Embryonic facial prominence (tissue), 1 donor: ENCODE measurements around the gene BRPF3.

Experiments used
- DNase-seq: peaks from one replicate; pipeline ENCODE4 v3.0.0-alpha.2; 2016; ENCODE audit errors: extremely low spot score

Gene BRPF3

GRCh38 chr6:36268478-36269275, 72.1 kb downstream of the BRPF3 start:
- DNase-seq: no peak

GRCh38 chr6:36269834-36270705, 73.5 kb downstream of the BRPF3 start, which contains the start of gene PNPLA1:
Gene PNPLA1, plus strand, starts transcription at chr6:36270060. Its CDS starts 400 bp downstream, at chr6:36270460.
- no peak for DNase-seq

- no peak for DNase-seq
Measured at GRCh38 chr6:36272234-36272633, 75.7 kb downstream of the BRPF3 start.

- no peak for DNase-seq
Measured at GRCh38 chr6:36273067-36273466, 76.5 kb downstream of the BRPF3 start.

- no peak for DNase-seq
Measured at GRCh38 chr6:36273802-36274514, 77.4 kb downstream of the BRPF3 start.

DNA sequence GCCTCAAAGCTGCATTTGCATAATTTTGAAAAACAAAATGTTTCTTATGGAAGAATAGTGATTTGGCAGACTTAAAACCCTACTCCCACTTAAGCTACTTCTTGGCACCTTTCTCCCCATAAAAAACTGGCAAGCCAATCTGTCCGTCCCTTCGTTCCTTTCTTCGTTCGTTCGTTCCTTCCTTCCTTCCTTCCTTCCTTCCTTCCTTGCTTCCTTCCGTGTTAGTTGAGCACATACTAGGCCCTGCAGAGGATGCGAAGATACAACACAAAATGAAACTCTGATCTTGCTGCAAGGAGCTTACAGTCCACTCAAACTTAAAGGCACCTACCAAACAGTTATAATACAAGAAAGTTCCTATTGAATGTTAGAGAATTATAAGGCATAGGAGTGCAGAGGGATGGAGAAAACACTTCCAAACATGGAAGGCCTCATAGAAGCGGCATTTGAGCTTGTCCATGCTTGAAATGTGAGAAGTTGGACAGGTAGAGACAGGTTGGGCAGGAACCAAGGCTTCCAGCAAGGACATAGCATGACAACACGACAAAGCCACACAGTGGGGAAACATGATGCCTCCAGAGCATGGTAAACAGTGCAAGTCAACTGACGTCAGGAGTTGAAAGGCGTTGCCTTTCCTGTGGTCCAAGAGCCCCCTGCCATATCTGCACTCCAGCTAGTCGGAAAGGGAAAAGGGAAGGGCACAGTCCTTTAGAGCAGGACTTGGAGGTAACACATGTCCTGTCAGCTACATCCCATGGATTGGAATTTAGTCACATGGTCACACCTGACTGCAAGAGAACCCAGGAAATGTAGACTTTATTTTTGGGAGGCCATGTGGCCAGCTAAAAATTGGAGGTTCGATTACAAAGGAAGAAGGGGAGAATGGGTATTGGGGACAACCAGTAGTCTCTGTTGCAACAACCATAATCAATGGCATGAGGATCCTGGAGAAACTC, 80.3 kb downstream of the BRPF3 start:
- no peak for DNase-seq

GRCh38 chr6:36277946-36278470, 81.5 kb downstream of the BRPF3 start:
- no peak for DNase-seq

- DNase-seq: no peak
Measured at GRCh38 chr6:36280467-36280866, 83.9 kb downstream of the BRPF3 start.

- DNase-seq: no peak
Measured at GRCh38 chr6:36280983-36281382, 84.4 kb downstream of the BRPF3 start.
